ENCODE measurements around the gene PAQR9.

Gene PAQR9

DNA sequence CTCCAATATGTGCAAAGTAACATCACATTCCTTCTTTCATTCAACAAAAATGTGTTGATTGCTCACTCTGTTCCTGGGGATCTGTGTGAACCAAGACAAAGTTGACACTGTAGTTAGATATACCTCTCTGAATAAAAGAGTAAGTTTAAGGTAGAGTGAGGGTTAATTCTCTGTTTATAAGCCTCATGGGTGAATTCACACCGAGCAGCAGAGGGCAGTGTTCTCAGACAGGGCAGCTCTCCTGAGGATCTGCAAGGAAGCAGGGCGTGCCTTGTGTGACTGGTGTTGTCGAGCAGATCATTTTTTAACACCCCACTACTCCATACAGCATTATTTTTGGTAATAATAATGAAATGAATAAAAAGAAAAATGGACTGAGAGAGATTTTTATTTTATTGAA is 34.4 kb downstream of the PAQR9 start:
- Histone ChIP-seq H3K27me3 (ENCODE audit: control insufficient read depth, insufficient read depth, low read length) (no peaks in the 10 kb centered on the region), H3K4me3 (ENCODE audit: low read length) (no peak overlapping the region), H3K4me1 (ENCODE audit: control insufficient read depth, insufficient read depth, low read length) (no peaks in the 10 kb centered on the region), H3K9ac (ENCODE audit: low read length) (no peak overlapping the region), H3K36me3 (ENCODE audit: control insufficient read depth, insufficient read depth, low read length) (no peaks in the 10 kb centered on the region), H3K9me3 (ENCODE audit: control insufficient read depth, low read length) (no peaks in the 10 kb centered on the region)

DNA sequence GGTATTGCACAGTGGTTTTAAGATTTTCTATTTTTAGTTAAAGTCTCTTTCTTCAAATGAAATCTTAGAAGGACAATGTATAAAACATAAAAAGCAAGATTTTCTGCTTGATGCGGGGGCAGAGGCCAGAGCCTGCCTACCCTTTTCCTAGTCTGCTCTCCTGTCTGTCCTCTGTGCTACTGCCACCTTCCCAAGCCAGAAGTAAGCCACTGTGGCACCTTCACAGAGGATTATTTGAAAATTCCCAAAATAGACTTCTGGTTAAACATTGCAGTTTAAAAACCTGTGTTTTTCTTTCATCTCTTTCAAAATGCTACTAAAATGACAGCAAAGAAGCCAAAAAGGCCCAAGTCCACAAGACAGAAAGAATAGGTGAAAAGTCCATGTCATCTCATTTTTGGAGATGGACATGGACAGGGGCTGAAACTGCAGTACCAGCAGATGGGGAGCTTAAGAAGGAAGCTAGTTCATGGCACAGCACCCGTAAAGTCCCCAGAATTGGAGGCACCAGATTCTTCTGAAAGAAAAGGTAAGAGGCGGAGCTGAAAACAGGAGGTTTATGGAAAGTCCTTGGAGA is 37.0 kb downstream of the PAQR9 start:
- no peaks in the 10 kb centered on the region for H3K36me3 ChIP-seq (ENCODE audit: control insufficient read depth, insufficient read depth, low read length)
- no peak overlapping the region for H3K4me3 ChIP-seq (ENCODE audit: low read length)
- no peaks in the 10 kb centered on the region for H3K27me3 ChIP-seq (ENCODE audit: control insufficient read depth, insufficient read depth, low read length)
- H3K9ac ChIP-seq (ENCODE audit: low read length) = no peak overlapping the region
- no peaks in the 10 kb centered on the region for H3K4me1 ChIP-seq (ENCODE audit: control insufficient read depth, insufficient read depth, low read length)
- H3K9me3 ChIP-seq (ENCODE audit: control insufficient read depth, low read length) = no peaks in the 10 kb centered on the region

DNA sequence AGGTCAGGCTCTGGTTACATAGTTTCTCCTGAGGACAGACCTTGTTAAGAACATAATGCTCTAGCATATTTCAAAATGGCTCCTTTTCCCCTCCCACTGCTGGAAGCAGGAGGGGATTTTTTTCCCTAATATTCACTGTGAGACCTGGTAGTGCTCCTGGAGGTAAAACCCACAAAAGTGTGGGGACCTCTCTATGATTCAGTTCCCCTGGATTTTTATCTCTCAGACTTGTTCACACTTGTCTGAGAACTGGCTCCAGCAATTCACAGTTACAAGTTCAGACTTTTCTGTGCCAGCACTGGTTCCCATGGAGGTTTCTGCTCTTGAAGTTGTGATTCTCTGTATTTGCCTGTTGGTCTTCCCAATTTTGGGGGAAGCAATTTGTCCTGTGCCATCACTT is 38.3 kb downstream of the PAQR9 start:
- Histone ChIP-seq H3K36me3 (ENCODE audit: control insufficient read depth, insufficient read depth, low read length) (no peaks in the 10 kb centered on the region), H3K4me1 (ENCODE audit: control insufficient read depth, insufficient read depth, low read length) (no peaks in the 10 kb centered on the region), H3K4me3 (ENCODE audit: low read length) (no peak overlapping the region), H3K27me3 (ENCODE audit: control insufficient read depth, insufficient read depth, low read length) (no peaks in the 10 kb centered on the region), H3K9ac (ENCODE audit: low read length) (no peak overlapping the region), H3K9me3 (ENCODE audit: control insufficient read depth, low read length) (no peaks in the 10 kb centered on the region)

DNA sequence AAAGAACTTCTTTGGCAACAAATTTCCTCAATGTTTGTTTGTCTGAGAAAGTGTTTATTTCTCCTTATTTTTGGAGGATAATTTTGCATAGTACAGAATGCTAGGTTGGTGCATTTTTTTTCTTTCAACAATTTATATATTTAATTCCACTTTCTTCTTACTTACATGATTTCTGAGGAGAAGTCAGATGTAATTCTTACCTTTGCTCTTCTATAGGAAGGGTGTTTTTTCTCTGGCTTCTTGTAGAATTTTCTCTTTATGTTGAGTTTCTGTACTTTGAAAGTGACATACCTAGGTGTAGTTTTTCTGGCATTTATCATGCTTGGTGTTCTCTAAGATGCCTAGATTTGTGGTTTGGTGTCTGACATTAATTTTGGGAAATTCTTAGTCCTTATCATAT is 39.8 kb downstream of the PAQR9 start:
- Histone ChIP-seq H3K4me1 (ENCODE audit: control insufficient read depth, insufficient read depth, low read length) (no peaks in the 10 kb centered on the region), H3K9ac (ENCODE audit: low read length) (no peak overlapping the region), H3K27me3 (ENCODE audit: control insufficient read depth, insufficient read depth, low read length) (no peaks in the 10 kb centered on the region), H3K9me3 (ENCODE audit: control insufficient read depth, low read length) (no peaks in the 10 kb centered on the region), H3K36me3 (ENCODE audit: control insufficient read depth, insufficient read depth, low read length) (no peaks in the 10 kb centered on the region), H3K4me3 (ENCODE audit: low read length) (no peak overlapping the region)

DNA sequence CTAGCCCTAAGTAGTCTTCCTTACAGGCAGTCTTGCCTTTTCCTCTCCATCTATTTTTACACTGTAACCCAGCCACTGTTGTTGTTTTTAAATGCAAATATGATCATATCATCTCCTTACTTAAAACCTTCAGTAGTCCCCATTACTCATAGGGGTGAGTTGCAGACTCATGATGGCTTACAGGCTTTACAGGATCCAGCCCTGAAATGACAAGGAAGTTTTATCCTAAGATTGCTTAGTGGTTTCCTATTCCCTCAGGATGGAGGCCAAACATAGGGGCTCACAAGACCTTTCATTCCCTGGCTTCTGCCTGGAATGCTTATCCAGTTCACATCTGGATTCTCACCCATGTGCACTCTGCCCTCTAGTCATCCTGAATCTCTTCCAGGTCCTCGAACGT is 46.9 kb downstream of the PAQR9 start:
- H3K36me3 ChIP-seq (ENCODE audit: control insufficient read depth, insufficient read depth, low read length) = no peaks in the 10 kb centered on the region
- H3K9me3 ChIP-seq (ENCODE audit: control insufficient read depth, low read length) = no peaks in the 10 kb centered on the region
- no peaks in the 10 kb centered on the region for H3K4me1 ChIP-seq (ENCODE audit: control insufficient read depth, insufficient read depth, low read length)
- no peaks in the 10 kb centered on the region for H3K27me3 ChIP-seq (ENCODE audit: control insufficient read depth, insufficient read depth, low read length)
- no peak overlapping the region for H3K4me3 ChIP-seq (ENCODE audit: low read length)
- H3K9ac ChIP-seq (ENCODE audit: low read length) = no peak overlapping the region

GRCh38 chr3:142915636-142916035 is 47.8 kb downstream of the PAQR9 start:
- Histone ChIP-seq H3K27me3 (ENCODE audit: control insufficient read depth, insufficient read depth, low read length) (no peaks in the 10 kb centered on the region), H3K9ac (ENCODE audit: low read length) (no peak overlapping the region), H3K4me3 (ENCODE audit: low read length) (no peak overlapping the region), H3K9me3 (ENCODE audit: control insufficient read depth, low read length) (no peaks in the 10 kb centered on the region), H3K36me3 (ENCODE audit: control insufficient read depth, insufficient read depth, low read length) (no peaks in the 10 kb centered on the region), H3K4me1 (ENCODE audit: control insufficient read depth, insufficient read depth, low read length) (no peaks in the 10 kb centered on the region)

DNA sequence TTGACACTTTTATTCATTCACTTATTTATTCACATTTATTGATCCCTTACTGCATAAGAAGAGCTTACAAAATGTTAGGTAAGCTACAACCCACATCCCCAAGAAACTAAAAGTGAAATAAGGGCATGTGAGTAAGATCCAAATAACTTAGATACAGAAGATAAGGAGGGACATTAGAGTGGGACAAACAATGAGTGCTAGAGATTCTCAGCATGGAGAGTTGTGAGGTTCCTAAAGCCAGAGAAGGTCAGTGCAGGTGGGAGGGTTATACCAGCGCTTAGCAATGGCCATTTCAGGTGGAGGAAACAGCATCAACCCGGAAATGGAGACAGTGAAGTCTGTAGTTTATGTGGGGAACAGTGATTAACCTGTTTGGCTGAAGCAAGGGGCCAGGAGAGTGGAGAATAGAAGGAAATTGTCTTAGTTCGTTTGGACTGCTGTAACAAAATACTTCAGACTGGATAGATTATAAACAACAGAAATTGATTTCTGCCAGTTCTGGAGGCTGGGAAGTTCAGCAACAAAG is 49.1 kb downstream of the PAQR9 start:
- Histone ChIP-seq H3K36me3 (ENCODE audit: control insufficient read depth, insufficient read depth, low read length) (no peaks in the 10 kb centered on the region), H3K27me3 (ENCODE audit: control insufficient read depth, insufficient read depth, low read length) (peaks cover under 1% of the 10 kb centered on the region), H3K4me3 (ENCODE audit: low read length) (no peak overlapping the region), H3K4me1 (ENCODE audit: control insufficient read depth, insufficient read depth, low read length) (no peaks in the 10 kb centered on the region), H3K9me3 (ENCODE audit: control insufficient read depth, low read length) (no peaks in the 10 kb centered on the region), H3K9ac (ENCODE audit: low read length) (no peak overlapping the region)

GRCh38 chr3:142913432-142913831 is 50.0 kb downstream of the PAQR9 start:
- no peak overlapping the region for H3K9ac ChIP-seq (ENCODE audit: low read length)

DNA sequence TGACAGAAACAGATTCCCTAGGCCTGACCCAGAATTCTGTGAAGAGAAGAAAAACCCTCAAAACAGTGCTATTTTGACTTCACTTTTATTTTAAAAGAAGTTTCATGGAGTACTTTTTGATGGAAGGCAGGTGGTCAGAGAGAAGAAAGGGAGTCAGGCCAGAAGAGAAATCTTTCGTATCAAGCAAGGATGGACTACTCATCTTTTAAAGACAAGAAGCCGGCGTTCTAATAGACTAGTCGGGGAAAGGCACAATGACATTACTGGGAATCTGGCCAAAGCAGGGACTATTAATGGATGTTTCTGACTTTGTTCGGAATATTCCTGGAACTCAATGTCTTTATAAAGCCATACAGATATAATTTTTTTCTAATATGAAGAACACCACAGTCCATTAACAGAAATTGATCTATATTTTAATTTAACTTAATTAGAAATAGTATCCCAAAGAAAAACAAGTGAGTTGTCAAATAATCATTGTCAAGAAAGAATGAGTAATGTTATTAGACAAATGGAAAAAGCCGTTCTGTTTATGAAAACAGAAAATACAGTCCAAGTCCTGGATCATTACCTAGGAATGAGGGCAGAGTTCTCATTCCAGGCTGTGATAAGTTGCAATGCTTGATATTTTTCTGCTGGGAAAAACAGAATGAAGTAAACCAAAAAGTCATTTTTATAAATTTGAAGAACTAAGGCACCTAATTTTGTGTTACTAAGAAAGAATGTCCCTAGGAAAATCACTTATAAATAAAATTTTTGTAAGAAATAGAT is 50.9 kb downstream of the PAQR9 start:
- H3K9ac ChIP-seq (ENCODE audit: low read length) = no peak overlapping the region
- no peaks in the 10 kb centered on the region for H3K36me3 ChIP-seq (ENCODE audit: control insufficient read depth, insufficient read depth, low read length)
- no peak overlapping the region for H3K4me3 ChIP-seq (ENCODE audit: low read length)
- peaks cover 5% of the 10 kb centered on the region for H3K27me3 ChIP-seq (ENCODE audit: control insufficient read depth, insufficient read depth, low read length)
- H3K9me3 ChIP-seq (ENCODE audit: control insufficient read depth, low read length) = no peaks in the 10 kb centered on the region
- no peaks in the 10 kb centered on the region for H3K4me1 ChIP-seq (ENCODE audit: control insufficient read depth, insufficient read depth, low read length)

More at GRCh38 chr3:142913432-142913831, 50.0 kb downstream of the PAQR9 start:
- peaks cover 5% of the 10 kb centered on the region for H3K27me3 ChIP-seq (ENCODE audit: control insufficient read depth, insufficient read depth, low read length)
- no peaks in the 10 kb centered on the region for H3K4me1 ChIP-seq (ENCODE audit: control insufficient read depth, insufficient read depth, low read length)
- no peak overlapping the region for H3K4me3 ChIP-seq (ENCODE audit: low read length)
- H3K36me3 ChIP-seq (ENCODE audit: control insufficient read depth, insufficient read depth, low read length) = no peaks in the 10 kb centered on the region
- H3K9me3 ChIP-seq (ENCODE audit: control insufficient read depth, low read length) = no peaks in the 10 kb centered on the region

Measured in mucosa of stomach (tissue), 1 donor.